Right atrium auricular region (tissue), 2 donors: Measurements from ENCODE around the gene NT5DC2. TPM values are rescaled to one million over a fixed set of nuclear protein-coding genes. Genes with fewer than 3 reads are reported as not detected.

ENCODE experiments used
- DNase-seq: peaks from one replicate; pipeline ENCODE4 v3.0.0-alpha.2; 2019; ENCODE audit warnings: low spot score
- H3K27ac ChIP-seq, 2 donors: fragments of 200-600 bp; sonication (generic); 1 replicate in 1 of 2; 2 replicates in 1 of 2; pipeline ENCODE4 v1.5.1; 2016 to 2019
- H3K27me3 ChIP-seq, 2 donors: fragments of 200-600 bp; sonication (generic); one replicate each; pipeline versions ENCODE4 v1.5.1 to v1.6.0; 2017 to 2019
- H3K36me3 ChIP-seq: fragments of 200-600 bp; sonication (generic); one replicate; pipeline ENCODE4 v1.5.1; 2016
- H3K4me1 ChIP-seq, 2 donors: fragments of 200-600 bp; sonication (generic); one replicate each; pipeline versions ENCODE4 v1.5.1 to v1.6.0; 2017 to 2019
- H3K4me3 ChIP-seq, 2 donors: fragments of 200-600 bp; sonication (generic); 1 replicate in 1 of 2; 2 replicates in 1 of 2; pipeline ENCODE4 v1.5.1; 2017 to 2019; ENCODE audit warnings: mild to moderate bottlenecking in 1 of 2, moderate library complexity in 1 of 2
- H3K9me3 ChIP-seq, 2 donors: fragments of 200-600 bp; sonication (generic); one replicate each; pipeline ENCODE4 v1.5.1; 2019
- CTCF ChIP-seq, 2 donors: fragments of 200-600 bp; sonication (generic); IDR thresholded peaks; one replicate each; pipeline ENCODE4 v1.5.1; 2019; ENCODE audit warnings: antibody characterized with exemption in 2 of 2
- total RNA-seq, 2 donors: library from RNA; depleted of rRNA; stranded (reverse); fragments of >200 nt; gene quantifications; one replicate each; pipeline ENCODE4 v1.1.0, GENCODE V29; 2016

NT5DC2 gene
- total RNA-seq, 2 donors from 2014 or later: 94.0 to 146 TPM

- peaks cover 97% of the 10 kb centered on the region for H3K36me3 ChIP-seq
- H3K27ac ChIP-seq: no peak overlapping the region
- peaks cover 0 to 9% of the 10 kb centered on the region in 2 donors for H3K4me1 ChIP-seq
These were observed 56.4 kb downstream of the NT5DC2 start for GRCh38 chr3:52477076-52477795.

More at GRCh38 chr3:52477076-52477795, 56.4 kb downstream of the NT5DC2 start:
- H3K9me3 ChIP-seq: no peaks in the 10 kb centered on the region
- no peaks in the 10 kb centered on the region for H3K27me3 ChIP-seq
- no peak overlapping the region for H3K4me3 ChIP-seq
- no peak for DNase-seq
- TF ChIP-seq CTCF (IDR thresholded peaks at IDR 0.05): no peak

Other genes starting within 250 kb of the NT5DC2 start
- 1 to 10 TPM; 2.0 to 5.4 TPM for gene GLYCTK, start 246.0 kb downstream of the NT5DC2 start, total RNA-seq
- gene DNAH1, start 217.5 kb downstream of the NT5DC2 start, total RNA-seq: 1 to 10 TPM; 1.5 to 2.5 TPM
- 10 to 100 TPM; 38.8 to 53.9 TPM for gene BAP1, start 123.8 kb downstream of the NT5DC2 start, total RNA-seq
- 10 to 100 TPM; 10.1 to 17.6 TPM for gene PHF7, start 123.2 kb downstream of the NT5DC2 start, total RNA-seq
- gene SEMA3G, start 88.8 kb downstream of the NT5DC2 start, total RNA-seq: 10 to 100 TPM; 11.8 to 12.6 TPM
- gene TNNC1, start 79.8 kb downstream of the NT5DC2 start, total RNA-seq: 1,000 to 10,000 TPM; 4,697 to 8,249 TPM
- 10 to 100 TPM; 29.2 to 49.6 TPM for gene NISCH, start 78.3 kb downstream of the NT5DC2 start, total RNA-seq
- gene STAB1, start 38.5 kb downstream of the NT5DC2 start, total RNA-seq: 10 to 100 TPM; 46.5 to 62.6 TPM
- 1 to 10 TPM; 1.2 to 3.1 TPM for gene UQCC5, start 2.7 kb upstream of the NT5DC2 start, total RNA-seq
- gene PBRM1, start 152.1 kb upstream of the NT5DC2 start, total RNA-seq: 10 to 100 TPM; 39.8 to 40.6 TPM
- 10 to 100 TPM; 29.7 to 49.3 TPM for gene GNL3, start 152.2 kb upstream of the NT5DC2 start, total RNA-seq
- gene GLT8D1, start 171.9 kb upstream of the NT5DC2 start, total RNA-seq: 10 to 100 TPM; 37.7 to 46.7 TPM
- gene SPCS1, start 172.2 kb upstream of the NT5DC2 start, total RNA-seq: 100 to 1,000 TPM; 138 to 328 TPM
- gene NEK4, start 237.1 kb upstream of the NT5DC2 start, total RNA-seq: 10 to 100 TPM; 12.8 to 14.6 TPM
- gene ITIH1, start 243.7 kb upstream of the NT5DC2 start, total RNA-seq: not detected